ENCODE results near the gene PEX13.
"Not testable (repeated sequence)": the region's sequence is repeated elsewhere in the genome, so short reads cannot be mapped to it uniquely, and the experiment has no call there.

PEX13 gene

GRCh38 chr2:61009355-61009754 lies 8.2 kb upstream of the PEX13 start:
- DNase-seq = no peak

- no peak for DNase-seq
These were observed 5.8 kb upstream of the PEX13 start for GRCh38 chr2:61011678-61012077.

GRCh38 chr2:61012303-61012702 lies 5.2 kb upstream of the PEX13 start:
- DNase-seq = not testable (repeated sequence)

- DNase-seq = no peak
These were observed 4.1 kb upstream of the PEX13 start for GRCh38 chr2:61013382-61013781.

GRCh38 chr2:61014763-61015162 lies 2.8 kb upstream of the PEX13 start:
- no peak for DNase-seq

- no peak for DNase-seq
These were observed 1.5 kb upstream of the PEX13 start for GRCh38 chr2:61015976-61016375.

- DNase-seq = no peak
These were observed 1.0 kb upstream of the PEX13 start for GRCh38 chr2:61016392-61017002.

- DNase-seq = peak; percentile 44 to 78
These were observed 441 bp upstream of the PEX13 start for GRCh38 chr2:61017003-61017555.

GRCh38 chr2:61018318-61018755 lies 817 bp downstream of the PEX13 start:
- no peak for DNase-seq

- DNase-seq = no peak
These were observed 1.3 kb downstream of the PEX13 start for GRCh38 chr2:61018798-61019197.

- DNase-seq = no peak
These were observed 3.7 kb downstream of the PEX13 start for GRCh38 chr2:61021228-61021660.

GRCh38 chr2:61023670-61024069 lies 6.2 kb downstream of the PEX13 start:
- DNase-seq = no peak

GRCh38 chr2:61029533-61029932 lies 12.0 kb downstream of the PEX13 start:
- no peak for DNase-seq

- not testable (repeated sequence) for DNase-seq
These were observed 17.1 kb downstream of the PEX13 start for GRCh38 chr2:61034592-61034991.

GRCh38 chr2:61036643-61037042 lies 19.1 kb downstream of the PEX13 start:
- DNase-seq = not testable (repeated sequence)

- DNase-seq = no peak
These were observed 25.3 kb downstream of the PEX13 start for GRCh38 chr2:61042807-61043206.

GRCh38 chr2:61044636-61045035 lies 27.1 kb downstream of the PEX13 start:
- DNase-seq = no peak

- no peak for DNase-seq
These were observed 27.7 kb downstream of the PEX13 start for GRCh38 chr2:61045226-61045625.

- no peak for DNase-seq
These were observed 28.5 kb downstream of the PEX13 start for GRCh38 chr2:61045999-61046398.

GRCh38 chr2:61055557-61055956 lies 38.0 kb downstream of the PEX13 start:
- no peak for DNase-seq

- no peak for DNase-seq
These were observed 40.0 kb downstream of the PEX13 start for GRCh38 chr2:61057562-61057961.

GRCh38 chr2:61059382-61059781 lies 41.9 kb downstream of the PEX13 start:
- DNase-seq = no peak

GRCh38 chr2:61065714-61066709 lies 48.5 kb downstream of the PEX13 start, which contains the start of gene SANBR:
TSS of gene SANBR (plus strand) at chr2:61065871. CDS start at chr2:61070351, 4,480 bp downstream.
- DNase-seq = peak; percentile 72 to 88

- DNase-seq = no peak
These were observed 56.6 kb downstream of the PEX13 start for GRCh38 chr2:61074100-61074499.

Measured in NCI-H1930 (cell line).